Activated T-cell treated with anti-CD3 and anti-CD28 coated beads for 48 hours (primary cell): ENCODE data around the gene RBMS3.
"Not testable (repeated sequence)": the region's sequence is repeated elsewhere in the genome, so short reads cannot be mapped to it uniquely, and the experiment has no call there.

ENCODE experiments used
- DNase-seq: peaks from one replicate; pipeline ENCODE4 v3.0.0-alpha.2; 2020; ENCODE audit warnings: low read depth

Gene RBMS3

DNA sequence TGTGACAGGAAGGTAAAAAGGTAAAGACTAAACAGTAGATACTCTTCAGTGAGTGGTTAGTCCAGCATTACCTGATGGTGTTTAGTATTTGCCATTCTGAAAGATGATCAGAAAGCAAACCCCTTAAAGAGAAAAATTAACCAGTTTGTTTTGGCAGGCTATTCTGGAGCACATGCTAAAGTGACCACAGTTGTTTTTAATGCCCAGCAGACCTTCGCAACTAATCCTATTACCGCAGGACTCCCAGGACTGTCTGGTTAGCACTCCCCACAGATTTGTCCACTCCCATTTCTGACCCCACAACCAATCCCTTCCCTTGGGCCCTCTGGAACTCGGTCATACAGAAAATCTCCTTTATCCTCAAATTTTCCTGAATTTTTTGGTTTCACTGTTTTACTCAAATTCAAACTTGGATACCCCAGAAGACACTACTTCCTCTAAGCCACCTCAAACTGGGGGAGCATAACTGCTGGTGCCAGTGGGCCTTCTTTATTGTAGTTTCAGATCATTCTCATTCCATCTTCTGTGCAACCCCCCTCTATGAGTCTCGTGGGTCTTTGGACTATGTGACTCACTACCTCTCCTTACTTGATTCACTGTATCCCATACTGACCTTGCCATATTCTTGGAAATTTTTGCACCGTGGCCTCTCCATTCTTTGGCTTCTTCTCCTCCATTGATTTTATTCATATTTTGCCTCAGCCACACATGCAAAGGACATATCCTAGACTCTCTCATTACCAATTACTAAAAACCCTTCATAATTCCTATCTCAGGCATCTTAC is 104.4 kb downstream of the RBMS3 start:
- no peak for DNase-seq

DNA sequence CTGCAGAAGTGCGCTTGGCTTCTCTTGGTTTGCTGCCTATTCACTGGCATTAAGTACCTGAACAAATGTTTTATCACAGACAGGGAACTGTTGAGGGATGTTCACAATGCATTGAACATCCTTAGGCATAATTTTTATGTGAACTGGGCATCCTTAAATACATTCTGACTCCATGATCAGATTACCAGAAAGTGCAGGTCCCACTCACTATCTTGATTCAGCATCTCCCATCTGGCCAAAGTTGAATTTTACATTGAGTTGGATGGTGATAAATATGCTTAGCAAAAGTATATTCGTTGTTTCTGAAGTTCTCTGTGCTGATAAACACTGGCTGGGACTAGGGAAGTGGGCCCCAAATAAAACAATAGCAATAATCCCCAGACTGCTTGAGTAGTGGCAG is 108.5 kb downstream of the RBMS3 start:
- DNase-seq, result no peak

DNA sequence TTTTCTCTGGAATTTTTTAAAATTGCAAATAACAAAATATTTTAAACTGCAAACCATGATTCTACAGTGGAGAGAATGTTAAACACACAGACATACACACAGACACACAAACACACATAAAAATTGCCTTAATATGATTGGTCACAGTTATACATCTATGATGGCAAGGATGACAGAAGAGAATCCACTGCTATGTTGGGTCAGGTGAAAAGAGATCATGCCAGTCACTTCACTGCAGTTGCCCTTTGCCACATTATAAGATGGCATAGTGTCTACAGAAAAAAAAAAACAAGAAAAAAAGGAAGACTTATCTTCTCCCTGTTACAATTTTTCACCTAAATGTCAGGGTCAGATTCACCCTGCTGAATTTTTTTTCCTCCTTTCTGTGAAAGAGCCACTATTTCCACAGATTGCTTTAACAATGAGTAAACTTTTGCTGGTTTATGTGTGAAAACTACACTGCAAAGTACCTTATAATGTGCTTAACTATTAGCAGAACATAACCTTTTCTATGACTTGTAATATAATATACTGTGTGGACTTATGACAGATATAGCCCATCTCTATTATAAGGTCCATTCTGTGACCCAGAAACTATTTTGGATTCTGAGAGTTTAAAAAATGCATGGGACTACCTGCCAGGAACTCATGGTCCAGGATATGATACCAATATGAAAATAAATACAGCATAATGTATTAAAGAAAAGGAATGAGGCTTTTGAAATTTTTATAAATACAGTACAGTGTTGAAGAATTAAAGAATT is 111.9 kb downstream of the RBMS3 start:
- no peak for DNase-seq

DNA sequence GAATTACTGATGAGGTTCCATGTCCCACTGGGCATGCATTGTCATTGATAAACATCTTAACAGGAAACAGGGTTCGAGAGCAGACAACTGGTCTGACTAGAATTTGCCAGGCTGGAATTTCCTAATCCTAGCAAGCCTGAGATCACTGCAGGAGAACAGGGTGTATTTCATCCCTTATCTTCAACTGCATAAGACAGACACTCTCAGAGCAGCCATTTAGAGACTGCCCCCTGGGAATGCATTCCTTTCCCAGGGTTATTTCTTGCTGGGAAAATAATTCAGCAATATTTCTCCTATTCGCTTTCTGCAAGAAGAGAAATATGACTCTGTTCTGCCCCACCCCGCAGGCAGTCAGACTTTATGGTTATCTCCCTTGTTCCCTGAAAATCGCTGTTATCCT is 113.1 kb downstream of the RBMS3 start:
- not testable (repeated sequence) for DNase-seq

DNA sequence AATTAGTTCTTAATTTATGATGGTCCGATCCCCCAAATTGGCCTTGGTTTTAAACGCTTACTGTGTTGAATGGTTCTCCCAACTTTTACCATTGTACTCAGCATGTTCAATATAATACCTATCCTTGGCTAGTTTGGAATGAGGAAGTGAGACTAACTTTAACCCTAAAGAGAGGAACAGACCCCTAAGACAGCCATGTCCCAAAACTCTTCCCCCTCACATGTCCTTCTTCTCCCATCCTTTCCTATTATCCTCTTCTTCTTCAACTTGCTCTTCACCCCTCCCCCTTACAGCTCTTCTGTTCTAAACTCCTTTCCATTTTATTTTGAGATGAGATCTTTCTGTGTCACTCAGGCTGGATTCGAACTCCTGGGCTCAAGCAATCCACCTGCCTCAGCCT is 116.5 kb downstream of the RBMS3 start:
- DNase-seq, result no peak

DNA sequence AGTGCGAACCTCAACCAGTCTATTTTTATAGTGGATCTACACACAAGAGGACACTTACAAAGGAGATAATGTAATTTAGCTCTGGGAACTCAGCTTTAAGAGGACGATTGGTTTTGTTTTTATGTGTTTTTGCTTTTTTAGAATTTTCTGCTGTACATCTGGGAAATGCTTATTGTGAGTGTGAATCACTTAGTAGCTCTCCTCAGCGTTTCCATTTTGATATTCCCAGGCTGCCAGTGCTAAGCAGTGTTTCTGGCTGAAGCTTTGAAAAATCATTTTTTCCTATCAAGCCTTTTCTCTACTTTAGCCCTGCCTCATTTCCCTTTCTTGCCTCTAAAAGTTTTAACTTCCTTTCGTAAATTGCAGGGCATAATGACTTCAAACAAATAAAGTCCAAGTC is 117.9 kb downstream of the RBMS3 start:
- DNase-seq, result no peak

DNA sequence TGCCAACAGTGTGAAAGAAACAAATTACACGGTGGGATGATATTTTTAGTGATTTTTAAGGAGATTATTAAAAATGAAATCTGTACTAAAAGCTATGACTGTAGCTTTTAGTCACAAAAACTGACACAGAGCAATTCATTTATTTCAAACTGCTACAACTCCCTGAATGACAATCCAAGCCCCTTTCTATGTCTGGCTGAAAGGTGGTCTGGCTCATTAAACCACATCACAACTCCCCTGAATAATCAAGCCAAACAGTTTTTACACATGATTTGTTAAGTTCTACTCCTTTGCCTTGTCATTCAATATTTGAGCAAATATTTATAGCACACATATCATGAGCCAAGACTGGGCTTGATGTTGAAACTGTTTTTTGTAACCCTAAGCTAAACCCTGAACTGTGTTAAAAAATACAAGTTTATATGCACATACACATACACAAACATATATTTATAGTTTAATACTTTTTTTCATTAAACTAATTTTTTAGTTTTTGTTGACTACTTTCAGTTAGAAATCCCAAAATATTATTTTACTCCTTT is 125.5 kb downstream of the RBMS3 start:
- no peak for DNase-seq

DNA sequence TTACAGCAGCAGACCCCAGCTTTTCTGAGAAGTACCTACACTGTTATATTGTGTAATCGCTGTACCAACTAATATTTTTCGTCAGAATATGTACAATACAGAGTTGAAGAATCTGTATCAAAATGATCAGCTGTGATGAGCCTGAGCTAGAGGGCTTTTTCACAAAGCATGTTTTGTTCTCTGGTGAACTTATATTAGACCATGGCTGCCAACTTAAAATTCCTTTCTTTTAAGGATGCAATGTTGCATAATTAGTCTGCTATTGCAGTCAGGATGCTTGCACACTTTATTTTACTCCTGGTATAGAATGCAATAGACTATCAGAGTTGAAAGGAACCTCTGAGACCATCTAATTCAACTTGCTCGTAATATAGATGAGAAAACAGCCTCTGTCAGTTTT is 127.8 kb downstream of the RBMS3 start:
- no peak for DNase-seq

DNA sequence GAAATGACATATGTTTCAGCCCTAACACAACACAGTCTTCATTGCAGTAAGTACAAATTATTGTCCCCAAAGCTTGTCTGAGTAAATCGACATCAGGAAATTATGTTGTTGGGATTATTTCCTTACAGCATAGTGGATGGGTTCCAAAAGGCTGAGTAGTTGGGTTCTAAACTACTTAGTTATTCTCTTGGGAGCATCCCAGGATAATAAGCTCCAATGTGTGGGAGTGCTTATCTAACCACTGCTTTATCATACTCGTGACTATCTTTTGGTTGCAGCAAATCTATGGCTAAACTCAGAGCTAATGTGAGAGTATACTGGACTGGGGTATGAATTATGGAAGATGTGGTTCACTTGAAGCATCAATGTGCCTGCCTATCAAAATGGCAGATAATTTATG is 128.5 kb downstream of the RBMS3 start:
- DNase-seq, result no peak

DNA sequence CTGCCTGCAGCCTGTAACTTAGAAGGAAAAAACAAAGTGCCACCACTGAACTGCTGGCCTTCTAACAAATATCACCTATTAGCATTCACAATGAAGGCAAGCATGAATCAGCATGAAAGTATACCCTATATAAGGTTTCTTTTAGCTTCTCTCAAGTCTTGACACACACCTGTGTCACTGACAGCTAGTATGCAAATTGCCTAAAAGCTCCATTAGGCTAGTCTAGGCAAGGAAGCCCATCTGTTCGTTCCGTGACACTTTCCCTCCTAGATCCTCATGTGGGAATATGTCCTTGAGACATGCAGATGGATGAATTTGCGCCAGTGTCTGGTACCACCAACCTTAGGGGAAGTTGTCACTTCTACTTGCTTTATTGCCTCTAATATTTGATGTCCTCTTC is 129.3 kb downstream of the RBMS3 start:
- DNase-seq, result no peak

DNA sequence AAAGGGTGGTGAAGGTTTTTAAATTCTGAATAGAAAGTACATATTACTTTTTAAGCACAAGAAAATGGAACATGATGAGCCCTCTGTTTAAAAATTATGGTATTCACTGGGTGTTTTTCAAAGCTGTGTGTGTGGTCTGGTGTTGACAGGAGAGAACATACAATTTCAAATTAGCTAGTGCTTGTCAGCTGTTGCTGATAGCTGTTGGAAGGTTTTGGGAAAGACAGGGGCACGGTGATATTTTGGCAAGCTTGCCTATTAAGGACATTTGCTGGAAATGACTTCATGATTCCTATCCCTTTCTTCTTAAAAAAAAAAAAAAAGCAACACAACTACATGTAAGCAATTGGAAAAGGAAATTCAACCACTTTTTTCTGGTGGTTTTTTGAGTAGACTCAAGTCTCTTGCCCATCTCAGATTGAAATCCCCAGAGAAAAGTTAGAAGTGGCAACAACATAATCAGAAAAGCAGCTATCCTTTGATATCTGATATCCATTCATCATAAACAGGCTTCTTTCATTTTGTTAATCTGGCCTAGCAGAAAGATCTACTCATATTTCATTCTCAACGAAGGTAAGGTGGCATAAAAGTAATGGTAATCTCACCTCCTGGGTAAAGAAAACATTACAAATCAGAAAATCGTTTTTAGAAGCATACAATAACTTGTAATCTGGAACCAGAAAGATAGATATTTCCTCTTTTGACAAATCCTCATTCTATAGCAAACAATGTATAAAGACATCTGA is 130.0 kb downstream of the RBMS3 start:
- DNase-seq, result no peak

DNA sequence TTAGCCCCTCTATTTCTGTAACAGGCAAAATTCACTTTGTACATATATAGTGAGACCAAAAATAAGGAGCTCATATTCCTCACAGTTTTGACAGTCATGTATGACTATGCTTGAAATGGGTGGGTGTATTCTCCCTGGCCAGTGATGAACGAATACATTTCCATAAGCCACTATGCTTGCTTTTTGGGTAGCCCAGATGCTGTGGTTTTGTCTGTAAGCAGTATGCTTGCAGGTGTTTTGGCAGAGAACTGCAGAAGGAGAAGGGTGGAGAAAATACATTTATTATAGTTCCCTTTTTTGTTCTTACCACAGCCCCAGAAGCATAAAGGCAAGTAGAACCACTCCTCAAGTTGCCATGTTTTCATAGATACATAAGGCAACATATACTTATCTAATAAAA is 131.2 kb downstream of the RBMS3 start:
- no peak for DNase-seq

DNA sequence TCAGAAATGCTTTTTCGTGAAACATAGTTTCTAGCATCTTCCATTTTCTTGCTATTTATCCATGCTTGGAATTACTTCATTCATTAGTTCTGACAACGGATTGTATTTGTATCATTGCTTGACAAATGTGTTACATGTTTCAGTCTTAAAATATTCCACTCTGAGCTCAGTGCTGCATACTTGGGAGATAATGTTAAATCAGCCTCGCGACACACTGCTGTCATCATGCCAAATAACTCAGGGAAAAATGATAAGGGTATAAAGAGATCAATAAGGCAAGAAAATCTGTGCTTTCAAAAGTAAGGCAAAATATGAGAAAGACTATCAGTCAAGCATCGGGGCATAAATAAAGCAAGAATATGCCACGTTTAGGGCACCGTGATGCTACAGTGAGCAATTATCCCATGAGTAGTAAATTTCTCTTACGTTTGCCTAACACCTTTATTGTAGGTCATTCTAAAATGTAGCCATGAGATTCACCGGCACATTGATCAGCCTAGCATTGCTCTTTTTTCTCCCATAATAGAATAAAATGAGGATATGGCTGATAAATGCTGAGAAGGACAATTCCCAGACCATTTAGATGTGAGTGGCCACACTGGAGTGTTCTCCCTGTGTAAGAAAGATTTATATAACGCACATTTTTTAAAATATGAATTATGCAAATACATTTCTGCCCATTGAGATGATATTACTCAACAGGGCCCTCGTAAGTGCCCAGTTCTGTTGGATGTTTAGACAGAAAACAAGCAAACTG is 133.8 kb downstream of the RBMS3 start:
- DNase-seq, result no peak

DNA sequence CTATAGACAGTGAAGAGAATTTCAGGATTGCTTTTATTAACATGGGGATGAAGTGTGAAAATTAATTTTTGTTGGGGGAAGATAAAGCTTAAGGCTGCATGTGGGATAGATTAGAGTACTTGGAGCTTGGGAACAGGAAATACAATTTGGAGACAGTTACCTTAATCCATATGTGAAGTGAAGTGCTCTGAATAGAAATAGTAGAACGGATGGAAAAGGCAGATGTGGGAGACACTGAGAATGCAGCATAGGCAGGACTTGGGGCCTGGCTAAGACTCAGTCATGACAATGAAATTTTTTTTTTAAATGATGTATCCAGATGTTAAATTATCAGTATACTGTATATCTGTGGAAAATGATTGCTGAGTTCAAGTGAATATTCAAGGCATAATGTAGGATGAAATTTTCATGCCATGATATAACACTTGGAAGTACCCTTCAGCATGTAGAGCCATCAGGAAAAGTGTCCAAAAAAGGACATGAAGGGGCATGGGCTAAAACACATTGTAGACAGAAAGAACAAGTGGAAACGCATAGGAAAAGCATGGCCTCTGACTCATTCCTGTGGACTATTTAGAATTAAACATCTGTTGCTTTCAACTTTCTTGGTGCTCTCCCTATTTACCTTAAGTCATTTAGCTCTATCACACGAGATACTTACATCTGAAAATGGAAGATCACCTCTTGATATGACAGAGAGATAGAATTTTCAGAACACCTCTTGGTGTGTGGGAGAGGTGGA is 134.8 kb downstream of the RBMS3 start:
- DNase-seq, result no peak

DNA sequence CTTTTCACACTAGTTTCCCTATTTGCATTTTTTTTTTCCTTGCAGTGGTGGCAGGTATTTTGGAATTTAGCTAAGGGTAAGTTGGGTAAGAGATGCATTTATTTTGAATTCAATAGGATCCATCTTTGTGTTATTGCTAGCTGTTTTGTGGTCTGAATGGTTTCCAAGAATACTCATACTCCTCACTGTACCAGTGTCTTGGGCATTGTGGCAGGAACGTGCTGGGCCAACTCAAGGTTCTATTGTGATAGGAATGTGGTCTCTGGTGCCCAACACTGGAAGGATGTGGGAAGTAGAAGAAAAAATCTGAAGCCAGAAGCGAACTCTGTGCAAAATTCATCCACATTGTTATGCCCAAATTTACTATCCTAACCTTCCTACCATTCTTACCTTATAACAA is 135.6 kb downstream of the RBMS3 start:
- DNase-seq, result no peak

DNA sequence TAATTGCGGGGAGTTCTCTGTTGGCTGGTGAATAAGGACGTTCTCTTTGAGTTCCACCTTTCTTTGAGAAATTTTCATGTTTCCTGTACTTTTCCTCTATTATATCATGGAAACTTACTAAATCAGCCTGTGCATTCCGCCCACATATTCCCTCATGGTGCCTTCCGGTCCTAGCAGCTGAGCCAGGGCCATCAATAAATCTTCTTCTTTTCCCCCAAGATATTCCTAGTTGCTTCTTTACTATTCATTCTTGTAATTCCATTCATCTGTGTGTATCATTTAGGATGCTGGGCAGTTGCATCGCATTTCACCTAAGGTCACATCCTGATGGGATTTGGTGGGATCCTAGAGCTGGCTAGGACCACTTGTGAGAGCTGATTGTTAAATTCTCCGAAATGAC is 139.2 kb downstream of the RBMS3 start:
- DNase-seq, result no peak

DNA sequence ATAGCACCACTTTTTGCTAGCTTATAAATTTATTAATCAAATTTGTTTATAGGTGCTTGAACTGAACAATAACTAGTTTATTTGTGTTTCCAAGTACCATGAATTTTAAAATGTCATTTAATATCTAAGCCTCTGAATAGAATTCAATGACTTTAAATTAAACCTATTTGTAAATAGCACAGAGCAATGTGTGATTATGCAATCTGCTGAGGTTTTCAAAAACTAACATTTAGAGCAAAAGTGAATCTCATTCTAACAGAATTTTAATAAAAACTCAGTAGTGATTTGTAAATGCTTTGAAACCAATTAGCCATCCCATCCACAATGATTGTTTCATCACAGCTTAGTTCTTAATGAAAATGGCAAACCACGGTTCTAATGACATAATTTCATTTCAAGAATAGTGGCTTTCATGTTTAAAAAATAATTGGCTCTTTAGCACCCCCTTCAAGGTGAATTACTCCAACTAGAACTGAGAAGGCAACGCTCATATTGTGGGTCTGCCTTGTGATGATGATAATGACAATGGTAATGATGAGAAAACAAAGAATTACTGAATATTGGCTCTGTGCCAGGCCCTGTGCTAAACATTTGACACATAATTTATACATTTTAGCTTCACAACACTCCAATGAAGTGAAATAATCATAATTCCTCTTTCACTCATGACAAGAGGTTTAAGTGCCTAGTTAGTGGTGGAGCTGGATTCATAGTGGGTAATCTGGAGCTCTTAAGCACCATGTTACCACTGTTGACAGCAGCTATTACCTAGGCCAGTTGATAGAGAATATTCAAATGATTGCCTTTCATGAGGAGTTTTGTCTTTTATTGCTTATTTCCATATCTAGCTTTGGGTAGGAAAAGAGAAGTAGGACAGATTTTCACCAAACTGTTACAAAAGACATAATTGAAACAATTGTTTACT is 145.7 kb downstream of the RBMS3 start:
- no peak for DNase-seq

DNA sequence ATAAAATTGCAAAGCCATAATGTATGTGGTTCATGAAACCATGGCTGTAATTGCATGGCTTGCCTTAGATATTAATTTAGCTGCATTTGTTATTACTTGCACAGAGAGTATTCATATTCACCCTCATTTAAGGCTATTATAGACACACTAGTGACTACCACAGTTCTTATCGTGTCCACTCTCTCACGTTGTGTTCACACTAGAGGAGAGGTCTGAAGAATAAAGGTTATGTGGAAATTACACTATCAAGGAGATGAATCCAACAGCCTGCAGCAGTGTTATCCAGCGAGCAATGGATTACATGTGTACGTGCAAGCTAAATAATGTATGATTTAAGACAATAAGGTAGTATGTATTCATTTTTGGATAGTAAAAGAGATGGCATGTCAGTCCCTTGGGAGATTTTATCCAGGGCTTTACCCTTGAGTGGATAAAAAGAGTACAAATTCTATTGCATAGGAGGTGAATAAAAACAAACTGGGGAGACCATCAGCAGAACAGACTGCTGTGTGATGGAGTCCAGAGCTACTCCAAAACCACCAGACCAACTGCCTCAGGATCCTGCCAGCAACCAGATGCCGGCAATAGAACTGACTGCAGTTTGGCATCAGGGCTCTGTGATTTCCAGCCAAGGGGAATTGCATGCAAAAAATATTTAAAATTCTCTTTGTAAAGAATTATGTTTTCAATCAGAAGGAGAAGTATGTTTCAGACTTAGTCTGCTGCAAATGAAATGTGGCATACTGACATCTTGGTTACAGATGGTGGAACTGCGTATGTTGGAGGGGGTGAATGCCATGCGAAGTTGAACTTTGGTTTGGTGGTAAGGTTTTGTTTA is 146.6 kb downstream of the RBMS3 start:
- DNase-seq, result no peak

DNA sequence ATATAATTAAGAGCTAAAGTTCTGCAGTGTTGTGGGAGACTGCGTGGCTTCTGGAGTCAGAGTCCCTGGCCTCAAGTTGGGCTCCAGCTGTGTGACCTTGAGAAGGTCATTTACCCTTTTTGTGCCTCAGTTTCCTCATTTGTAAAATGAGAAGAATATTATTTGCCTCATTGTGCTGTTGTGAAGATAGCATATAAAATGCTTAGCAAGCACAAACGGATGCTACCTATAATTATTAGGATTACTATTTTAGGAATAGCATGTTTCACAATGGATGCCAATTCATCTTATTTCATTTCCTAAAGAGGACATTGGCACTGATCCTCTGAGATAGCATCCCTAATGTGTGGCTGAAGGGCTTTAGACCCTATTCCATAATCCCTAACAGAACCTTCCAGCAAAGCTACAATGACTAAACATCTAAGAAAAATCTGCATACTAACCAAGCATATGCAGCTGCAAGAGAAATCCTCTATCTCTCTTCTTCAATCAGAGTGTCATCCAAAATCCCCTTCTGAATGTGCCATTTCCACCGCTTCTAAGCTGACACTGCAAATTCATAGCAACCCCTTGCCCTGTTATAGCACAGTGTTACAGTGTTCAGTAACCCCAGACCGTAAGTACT is 148.3 kb downstream of the RBMS3 start:
- DNase-seq, result no peak
